GM12872 (cell line): ENCODE measurements around the gene USP12.

Experiments used
- CTCF ChIP-seq: IDR thresholded peaks from 3 replicates; pipeline ENCODE4 v1.5.1; 2011; ENCODE audit warnings: low read depth, mild to moderate bottlenecking, low read length, moderate library complexity; ENCODE audit not compliant: insufficient read depth

USP12 gene

GRCh38 chr13:27054760-27055159 lies 116.9 kb downstream of the USP12 start:
- no peak for TF ChIP-seq CTCF

DNA sequence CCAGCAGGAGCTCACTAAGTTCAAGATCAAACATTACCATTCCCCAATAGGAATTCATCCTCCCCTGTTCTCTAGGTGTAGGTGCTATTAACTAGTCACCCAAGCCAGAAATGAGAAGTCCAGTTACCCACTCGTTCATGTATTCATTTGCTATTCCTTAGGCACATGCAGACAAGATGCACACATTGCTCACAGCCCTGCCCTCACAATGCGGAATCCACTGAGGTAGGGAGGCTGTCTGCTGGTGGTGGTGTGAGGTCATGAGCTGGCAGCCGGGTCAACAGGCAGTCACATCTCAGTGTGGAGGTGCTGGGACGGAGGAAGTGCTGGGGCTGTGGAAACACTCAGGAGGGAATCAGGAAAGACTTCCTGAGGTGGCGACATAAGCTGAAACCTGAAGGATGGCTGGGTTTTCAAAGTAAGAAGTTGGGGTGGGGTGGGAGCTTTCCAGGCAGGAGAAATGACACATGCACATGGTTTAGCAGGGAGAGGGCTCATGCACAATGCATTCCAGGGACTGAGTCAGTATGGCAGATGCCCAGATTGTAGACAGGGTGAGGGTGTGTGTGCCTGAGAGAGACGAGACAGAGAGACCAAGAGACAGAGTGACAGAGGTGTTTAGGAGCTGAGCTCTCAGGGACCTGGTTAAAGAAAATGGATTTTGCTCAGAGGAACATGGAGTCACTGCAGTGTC lies 117.6 kb downstream of the USP12 start:
- TF ChIP-seq CTCF: no peak

GRCh38 chr13:27053210-27053884 lies 118.3 kb downstream of the USP12 start:
- no peak for TF ChIP-seq CTCF

GRCh38 chr13:27052551-27053208 lies 118.9 kb downstream of the USP12 start:
- no peak for TF ChIP-seq CTCF

- TF ChIP-seq CTCF: no peak
Measured at GRCh38 chr13:27047081-27047480, 124.5 kb downstream of the USP12 start.

- TF ChIP-seq CTCF: no peak
Measured at GRCh38 chr13:27044837-27045570, 126.6 kb downstream of the USP12 start.

DNA sequence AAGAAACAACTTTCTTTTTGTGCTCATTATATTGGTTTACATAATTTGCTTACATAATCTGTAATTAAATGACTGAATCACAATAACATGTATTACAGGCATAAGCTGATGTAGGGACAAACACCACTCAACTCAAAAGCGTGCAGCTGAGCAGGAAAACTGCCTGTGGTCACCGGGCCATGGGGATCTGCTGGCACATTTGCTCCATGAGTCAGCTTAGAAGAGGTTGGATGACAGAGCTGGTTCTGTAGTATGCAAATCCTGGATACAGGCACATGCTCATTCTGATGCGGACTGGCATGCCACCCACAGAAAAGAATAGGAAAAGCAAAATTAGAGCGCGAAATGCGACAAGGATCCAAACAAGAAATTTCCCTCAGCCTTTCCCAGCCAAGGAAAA lies 128.6 kb downstream of the USP12 start:
- TF ChIP-seq CTCF: no peak
